K562 (cell line): Measurements from ENCODE around the gene ME3. TPM values are rescaled to one million over a fixed set of nuclear protein-coding genes. Genes with fewer than 3 reads are reported as not detected.
"Not testable (repeated sequence)": the region's sequence is repeated elsewhere in the genome, so short reads cannot be mapped to it uniquely, and the experiment has no call there.

Source experiments
- ATAC-seq: fragments of 200-7000 bp; cut with Tn5 transposase; 3 replicates; pipeline ENCODE4 v1.9.1; 2020; ENCODE audit warnings: moderate library complexity
- BruUV-seq: library from RNA; stranded (reverse); fragments of 400-500 nt; replicated peaks from 2 replicates; lab custom pipeline; 2021; lab: Mats Ljungman, UMichigan
- CTCF ChIA-PET: fragments of 300-600 bp; formaldehyde crosslinking; extraction: SDS; loops from one replicate; lab custom pipeline; 2021; ENCODE audit warnings: low intra/inter-chr PET ratio; lab: Yijun Ruan, JAX
- POLR2A ChIA-PET: fragments of 300-600, 350-650 bp; sonication (Branson Sonifier 250); formaldehyde crosslinking; extraction: SDS; loops from one replicate; lab custom pipeline; 2021; ENCODE audit warnings: antibody characterized with exemption, inconsistent platforms; lab: Yijun Ruan, JAX
- DNase-seq, 4 experiments: peaks; one replicate each; pipeline versions ENCODE4 v3.0.0 to v3.0.0-alpha.2; 2011 to 2018; ENCODE audit warnings: low spot score in 3 of 4, mixed read lengths in 3 of 4; ENCODE audit errors: extremely low read depth in 1 of 4
- FAIRE-seq: peaks from 2 replicates; lab custom pipeline; 2011; peaks lifted over from hg19 to GRCh38; lab: Jason Lieb, UNC
- H2AFZ ChIP-seq: 2 replicates; pipeline ENCODE4 v1.6.0; 2011; ENCODE audit warnings: low read depth, low read length, control low read depth, inconsistent platforms
- H3K27ac ChIP-seq: fragments of 200-600 bp; 3 replicates; pipeline ENCODE4 v1.8.0; 2011; ENCODE audit warnings: low read depth, mild to moderate bottlenecking, control low read depth, inconsistent platforms, low read length, moderate library complexity, mixed read lengths; ENCODE audit errors: extremely low read depth
- H3K27me3 ChIP-seq, 2 experiments: fragments of 300-600 bp in 1 of 2; 2 replicates in 1 of 2; 3 replicates in 1 of 2; pipeline versions ENCODE4 v1.6.0 to v1.8.0; 2011; ENCODE audit warnings: inconsistent platforms in 2 of 2, low read length in 2 of 2, mild to moderate bottlenecking in 1 of 2, mixed read lengths in 1 of 2, moderate library complexity in 1 of 2; ENCODE audit not compliant: control insufficient read depth in 2 of 2, insufficient read depth in 2 of 2
- H3K36me3 ChIP-seq: fragments of 300-600 bp; 3 replicates; pipeline ENCODE4 v1.8.0; 2011; ENCODE audit warnings: mild to moderate bottlenecking, low read length, inconsistent platforms; ENCODE audit not compliant: control insufficient read depth, insufficient read depth
- H3K4me1 ChIP-seq, 2 experiments: fragments of 200-600 bp in 1 of 2; replicated peaks in 1 of 2; 2 replicates in 1 of 2; 3 replicates in 1 of 2; pipeline versions ENCODE4 v1.5.1 to v1.8.0; 2011; ENCODE audit warnings: inconsistent platforms in 2 of 2, low read length in 2 of 2, mild to moderate bottlenecking in 1 of 2, mixed read lengths in 1 of 2, moderate library complexity in 1 of 2; ENCODE audit not compliant: control insufficient read depth in 2 of 2, insufficient read depth in 2 of 2
- H3K4me2 ChIP-seq: 2 replicates; pipeline ENCODE4 v1.6.1; 2011; ENCODE audit warnings: low read length, control low read depth, inconsistent platforms, mixed read lengths; ENCODE audit not compliant: insufficient read depth
- H3K4me3 ChIP-seq: fragments of 200-600 bp; sonication (generic), shearing (Covaris generic); 2 replicates; pipeline ENCODE4 v1.5.1; 2016; ENCODE audit warnings: control low read depth, inconsistent platforms
- H3K79me2 ChIP-seq: fragments of 200-600 bp; 3 replicates; pipeline ENCODE4 v1.8.0; 2011; ENCODE audit warnings: low read length, inconsistent platforms; ENCODE audit not compliant: control insufficient read depth, insufficient read depth
- H3K9ac ChIP-seq, 2 experiments: 2 replicates each; pipeline versions ENCODE4 v1.6.0 to v1.6.1; 2011; ENCODE audit warnings: low read depth in 2 of 2, low read length in 2 of 2, control low read depth in 1 of 2, inconsistent platforms in 1 of 2, mild to moderate bottlenecking in 1 of 2, mixed read lengths in 1 of 2; ENCODE audit not compliant: insufficient read depth in 1 of 2
- H3K9me1 ChIP-seq: one replicate; pipeline ENCODE4 v1.6.0; 2011; ENCODE audit warnings: inconsistent platforms, mild to moderate bottlenecking, low read length, moderate library complexity; ENCODE audit not compliant: control insufficient read depth, insufficient read depth
- H3K9me3 ChIP-seq: replicated peaks from 2 replicates; pipeline ENCODE4 v1.5.1; 2011; ENCODE audit warnings: low read depth, low read length, inconsistent platforms; ENCODE audit not compliant: control insufficient read depth, insufficient read depth
- H4K20me1 ChIP-seq: replicated peaks from 2 replicates; pipeline ENCODE4 v1.6.1; 2011; ENCODE audit warnings: low read length, inconsistent platforms, mixed read lengths; ENCODE audit not compliant: control insufficient read depth, insufficient read depth
- CREB3 ChIP-seq: fragments of 450-650 bp; conservative IDR thresholded peaks from 2 replicates; pipeline ENCODE4 v1.6.1; 2016; ENCODE audit warnings: missing genetic modification characterization, low read depth, mild to moderate bottlenecking, missing compliant biosample characterization, moderate library complexity
- ZNF592 ChIP-seq: fragments of 450-650 bp; IDR thresholded peaks from 2 replicates; pipeline ENCODE4 v1.6.1; 2017; ENCODE audit warnings: antibody characterized with exemption, mild to moderate bottlenecking
- WGBS: fragments of 100-300 bp; shearing (Covaris generic); methylation state at CpG from one replicate; pipeline ENCODE4 v1.1.6; 2016; ENCODE audit warnings: low coverage, mixed read lengths; ENCODE audit not compliant: insufficient coverage; ENCODE audit errors: missing lambda C conversion rate; 5-methylcytosine and 5-hydroxymethylcytosine counted together
- in situ Hi-C: fragments of 300-500 bp; cut with MboI; formaldehyde crosslinking; loops from 4 replicates; pipeline ENCODE4 v1.15.0; 2018; ENCODE audit warnings: inconsistent platforms, mixed read lengths
- intact Hi-C: fragments of 100-400 bp; cut with micrococcal nuclease; formaldehyde crosslinking; loops from 2 replicates; pipeline ENCODE4 v1.14.2; 2022
- polyA plus RNA-seq, 8 experiments: library from polyadenylated mRNA; depleted of rRNA in 4 of 8; stranded (reverse) in 5 of 8; unstranded in 3 of 8; fragments of >200 nt; fragmentation: Nextera tagmentation in 2 of 8; fragmentation: Illumina TruSeq in 1 of 8; extraction: Ambion mirVana in 2 of 8; extraction: Trizol in 1 of 8; gene quantifications; 2 replicates each; pipeline versions ENCODE4 v1.2.1 to v1.2.3, GENCODE V29; 2011 to 2014; ENCODE audit warnings: inconsistent platforms in 1 of 8, missing spikeins in 1 of 8
- total RNA-seq, 7 experiments: library from RNA; depleted of rRNA in 6 of 7; stranded (reverse); fragments of >200 nt in 6 of 7; fragmentation: Illumina TruSeq in 2 of 7; extraction: Trizol in 2 of 7; gene quantifications; 2 replicates each; pipeline versions ENCODE4 v1.2.1 to v1.2.3, GENCODE V29; 2011 to 2021; ENCODE audit warnings: low replicate concordance in 1 of 7
- TF ChIP-seq, protein P1 (sequence below): sonication (generic); formaldehyde crosslinking; IDR thresholded peaks from 2 replicates; pipeline ENCODE4 v1.8.1; 2023; ENCODE audit warnings: mild to moderate bottlenecking, missing genetic modification reagents

The ME3 gene
- total and polyA plus RNA-seq, 9 of the 15 experiments (the other 6 are each of a cell fraction or from before 2014, with no cell fraction given): not detected

- H3K79me2 ChIP-seq, H3K4me2 ChIP-seq, intact Hi-C loops, in situ Hi-C loops, H3K27ac ChIP-seq, H3K9ac ChIP-seq, H3K36me3 ChIP-seq, CTCF ChIA-PET, H3K9me3 ChIP-seq, H2AFZ ChIP-seq, H3K4me1 ChIP-seq, BruUV-seq, H3K9me1 ChIP-seq, ATAC-seq, H4K20me1 ChIP-seq, FAIRE-seq, H3K27me3 ChIP-seq, H3K4me3 ChIP-seq, DNase-seq, POLR2A ChIA-PET: not testable (repeated sequence)
- 0% methylated on average over 3 of the region's 3 CpGs for WGBS
Measured at GRCh38 chr11:86541299-86541698, 131.1 kb downstream of the ME3 start.

GRCh38 chr11:86538223-86538548 is 134.2 kb downstream of the ME3 start:
- no peaks in the 10 kb centered on the region for H3K9me1 ChIP-seq
- H3K27me3 ChIP-seq: peaks cover 0 to 3% of the 10 kb centered on the region in 2 experiments; a peak in 2 of 5 replicates
- WGBS: 2% methylated on average over 3 of the region's 3 CpGs
- POLR2A ChIA-PET: no interaction called here
- no peak overlapping the region for H3K9ac ChIP-seq
- no peak overlapping the region for H3K4me3 ChIP-seq
- no peaks in the 10 kb centered on the region for H3K4me1 ChIP-seq
- H3K27ac ChIP-seq: no peak overlapping the region
- DNase-seq: no peak
- H2AFZ ChIP-seq: no peak overlapping the region
- H3K36me3 ChIP-seq: no peaks in the 10 kb centered on the region
- TF ChIP-seq CREB3 (tag) (no peak), ZNF592 (no peak)
- TF ChIP-seq, protein P1, sequence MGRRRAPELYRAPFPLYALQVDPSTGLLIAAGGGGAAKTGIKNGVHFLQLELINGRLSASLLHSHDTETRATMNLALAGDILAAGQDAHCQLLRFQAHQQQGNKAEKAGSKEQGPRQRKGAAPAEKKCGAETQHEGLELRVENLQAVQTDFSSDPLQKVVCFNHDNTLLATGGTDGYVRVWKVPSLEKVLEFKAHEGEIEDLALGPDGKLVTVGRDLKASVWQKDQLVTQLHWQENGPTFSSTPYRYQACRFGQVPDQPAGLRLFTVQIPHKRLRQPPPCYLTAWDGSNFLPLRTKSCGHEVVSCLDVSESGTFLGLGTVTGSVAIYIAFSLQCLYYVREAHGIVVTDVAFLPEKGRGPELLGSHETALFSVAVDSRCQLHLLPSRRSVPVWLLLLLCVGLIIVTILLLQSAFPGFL (CRISPR knock-in tag): no peak
- TF ChIP-seq, all 486 proteins: peak for 0
- Histone ChIP-seq H4K20me1 (no peaks in the 10 kb centered on the region), H3K4me2 (no peak overlapping the region), H3K9me3 (no peaks in the 10 kb centered on the region), H3K79me2 (no peaks in the 10 kb centered on the region)
- BruUV-seq: no TSS peak
- FAIRE-seq (no peak), ATAC-seq (no peak)
- intact Hi-C loops: no loop called here
- CTCF ChIA-PET: interaction anchor here (0.8 kb wide), 1 partner anchor 33 kb away, joined by 4 read pairs; no protein-coding TSS in a partner anchor
- in situ Hi-C loops: no loop called here
